Activated T-helper 1 cell treated with anti-CD3 and anti-CD28 coated beads, Interleukin-12 subunit alpha, Interleukin-12 subunit beta, Interleukin-2, Interleukin-4 antibody, amounts not matched to agents 30 ng/mL and 10 ng/mL and 1 ng/mL, durations not matched to agents 14 hours and 24 hours and 36 hours (primary cell): ENCODE data around the gene TMTC2. TPM values are rescaled to one million over a fixed set of nuclear protein-coding genes. Genes with fewer than 3 reads are reported as not detected.

Experiments
- DNase-seq: peaks from one replicate; pipeline ENCODE4 v3.0.0; 2021; ENCODE audit warnings: low spot score
- H3K27ac Mint-ChIP-seq: one replicate; pipeline ENCODE4 v1.8.0; 2021; ENCODE audit warnings: mild to moderate bottlenecking, mixed read lengths
- H3K27me3 Mint-ChIP-seq: one replicate; pipeline ENCODE4 v1.8.0; 2022; ENCODE audit warnings: mild to moderate bottlenecking, moderate library complexity, mixed read lengths; ENCODE audit not compliant: insufficient read depth
- H3K36me3 Mint-ChIP-seq: one replicate; pipeline ENCODE4 v1.8.0; 2021; ENCODE audit warnings: low read depth, mixed read lengths
- H3K4me1 Mint-ChIP-seq: one replicate; pipeline ENCODE4 v1.8.0; 2021; ENCODE audit warnings: low read depth, mixed read lengths
- H3K4me3 Mint-ChIP-seq: one replicate; pipeline ENCODE4 v1.8.0; 2021; ENCODE audit warnings: mild to moderate bottlenecking, moderate library complexity, mixed read lengths
- H3K9me3 Mint-ChIP-seq: one replicate; pipeline ENCODE4 v1.8.0; 2021; ENCODE audit warnings: mixed read lengths
- intact Hi-C: fragments of 100-400 bp; cut with micrococcal nuclease; formaldehyde crosslinking; loops from one replicate; pipeline ENCODE4 v1.15.1; 2024
- total RNA-seq: library from RNA; stranded (reverse); gene quantifications from 2 replicates; pipeline ENCODE4 v1.2.3, GENCODE V29; 2022

Gene TMTC2
- total RNA-seq, 1 donor from 2014 or later: 2.6 TPM

GRCh38 chr12:83059107-83059506 is 372.4 kb downstream of the TMTC2 start:
- Mint-ChIP-seq H3K27me3 (no peaks in the 10 kb centered on the region), H3K4me1 (no peaks in the 10 kb centered on the region), H3K9me3 (no peaks in the 10 kb centered on the region), H3K4me3 (no peak overlapping the region), H3K36me3 (no peaks in the 10 kb centered on the region), H3K27ac (no peak overlapping the region)
- DNase-seq: no peak
- intact Hi-C loops: no loop called here

GRCh38 chr12:83065562-83065961 is 378.9 kb downstream of the TMTC2 start:
- no peaks in the 10 kb centered on the region for H3K9me3 Mint-ChIP-seq

GRCh38 chr12:83067981-83068380 is 381.3 kb downstream of the TMTC2 start:
- no peak overlapping the region for H3K4me3 Mint-ChIP-seq
- no peaks in the 10 kb centered on the region for H3K9me3 Mint-ChIP-seq
- intact Hi-C loops: no loop called here
- H3K27me3 Mint-ChIP-seq: no peaks in the 10 kb centered on the region
- no peaks in the 10 kb centered on the region for H3K36me3 Mint-ChIP-seq
- no peak overlapping the region for H3K27ac Mint-ChIP-seq
- no peak for DNase-seq
- no peaks in the 10 kb centered on the region for H3K4me1 Mint-ChIP-seq

More at GRCh38 chr12:83065562-83065961, 378.9 kb downstream of the TMTC2 start:
- H3K27ac Mint-ChIP-seq: no peak overlapping the region
- intact Hi-C loops: no loop called here
- no peak overlapping the region for H3K4me3 Mint-ChIP-seq
- H3K4me1 Mint-ChIP-seq: no peaks in the 10 kb centered on the region
- no peak for DNase-seq
- H3K27me3 Mint-ChIP-seq: no peaks in the 10 kb centered on the region
- no peaks in the 10 kb centered on the region for H3K36me3 Mint-ChIP-seq

- Mint-ChIP-seq H3K9me3 (no peaks in the 10 kb centered on the region), H3K27me3 (no peaks in the 10 kb centered on the region)
Observed at GRCh38 chr12:83074358-83074894, 387.7 kb downstream of the TMTC2 start.

GRCh38 chr12:83075471-83075870 is 388.8 kb downstream of the TMTC2 start:
- no peaks in the 10 kb centered on the region for H3K9me3 Mint-ChIP-seq
- H3K27me3 Mint-ChIP-seq: no peaks in the 10 kb centered on the region
- H3K36me3 Mint-ChIP-seq: no peaks in the 10 kb centered on the region
- no peak overlapping the region for H3K27ac Mint-ChIP-seq
- no peak overlapping the region for H3K4me3 Mint-ChIP-seq
- intact Hi-C loops: no loop called here
- DNase-seq: no peak
- no peaks in the 10 kb centered on the region for H3K4me1 Mint-ChIP-seq

More at GRCh38 chr12:83074358-83074894, 387.7 kb downstream of the TMTC2 start:
- H3K4me1 Mint-ChIP-seq: no peaks in the 10 kb centered on the region
- no peak overlapping the region for H3K27ac Mint-ChIP-seq
- DNase-seq: no peak
- H3K4me3 Mint-ChIP-seq: no peak overlapping the region
- intact Hi-C loops: no loop called here
- no peaks in the 10 kb centered on the region for H3K36me3 Mint-ChIP-seq

- Mint-ChIP-seq H3K27ac (no peak overlapping the region), H3K36me3 (no peaks in the 10 kb centered on the region), H3K4me3 (no peak overlapping the region), H3K9me3 (no peaks in the 10 kb centered on the region), H3K4me1 (no peaks in the 10 kb centered on the region), H3K27me3 (no peaks in the 10 kb centered on the region)
- intact Hi-C loops: no loop called here
- no peak for DNase-seq
Observed at GRCh38 chr12:83077041-83077440, 390.3 kb downstream of the TMTC2 start.

GRCh38 chr12:83082690-83083276 is 396.1 kb downstream of the TMTC2 start:
- H3K27me3 Mint-ChIP-seq: no peaks in the 10 kb centered on the region

GRCh38 chr12:83083616-83084015 is 396.9 kb downstream of the TMTC2 start:
- Mint-ChIP-seq H3K36me3 (no peaks in the 10 kb centered on the region), H3K4me3 (no peak overlapping the region), H3K27ac (no peak overlapping the region), H3K9me3 (no peaks in the 10 kb centered on the region), H3K27me3 (no peaks in the 10 kb centered on the region), H3K4me1 (no peaks in the 10 kb centered on the region)
- intact Hi-C loops: no loop called here
- DNase-seq: no peak

More at GRCh38 chr12:83082690-83083276, 396.1 kb downstream of the TMTC2 start:
- no peaks in the 10 kb centered on the region for H3K4me1 Mint-ChIP-seq
- no peaks in the 10 kb centered on the region for H3K9me3 Mint-ChIP-seq
- no peaks in the 10 kb centered on the region for H3K36me3 Mint-ChIP-seq
- DNase-seq: no peak
- H3K4me3 Mint-ChIP-seq: no peak overlapping the region
- intact Hi-C loops: no loop called here
- H3K27ac Mint-ChIP-seq: no peak overlapping the region

GRCh38 chr12:83084516-83085234 is 398.0 kb downstream of the TMTC2 start:
- DNase-seq: no peak
- H3K27me3 Mint-ChIP-seq: no peaks in the 10 kb centered on the region
- H3K4me3 Mint-ChIP-seq: no peak overlapping the region
- intact Hi-C loops: no loop called here
- no peaks in the 10 kb centered on the region for H3K4me1 Mint-ChIP-seq
- no peaks in the 10 kb centered on the region for H3K36me3 Mint-ChIP-seq
- H3K27ac Mint-ChIP-seq: no peak overlapping the region
- no peaks in the 10 kb centered on the region for H3K9me3 Mint-ChIP-seq

GRCh38 chr12:83086023-83086422 is 399.3 kb downstream of the TMTC2 start:
- H3K36me3 Mint-ChIP-seq: no peaks in the 10 kb centered on the region
- no peak for DNase-seq

GRCh38 chr12:83089575-83089974 is 402.9 kb downstream of the TMTC2 start:
- no peak overlapping the region for H3K4me3 Mint-ChIP-seq
- no peaks in the 10 kb centered on the region for H3K9me3 Mint-ChIP-seq
- intact Hi-C loops: no loop called here
- DNase-seq: no peak
- no peaks in the 10 kb centered on the region for H3K36me3 Mint-ChIP-seq
- H3K4me1 Mint-ChIP-seq: no peaks in the 10 kb centered on the region
- no peaks in the 10 kb centered on the region for H3K27me3 Mint-ChIP-seq
- H3K27ac Mint-ChIP-seq: no peak overlapping the region

More at GRCh38 chr12:83086023-83086422, 399.3 kb downstream of the TMTC2 start:
- intact Hi-C loops: no loop called here
- Mint-ChIP-seq H3K9me3 (no peaks in the 10 kb centered on the region), H3K27ac (no peak overlapping the region), H3K4me1 (no peaks in the 10 kb centered on the region), H3K27me3 (no peaks in the 10 kb centered on the region), H3K4me3 (no peak overlapping the region)

- no peak for DNase-seq
Observed at GRCh38 chr12:83092129-83092528, 405.4 kb downstream of the TMTC2 start.

GRCh38 chr12:83092606-83093005 is 405.9 kb downstream of the TMTC2 start:
- H3K27ac Mint-ChIP-seq: no peak overlapping the region
- H3K9me3 Mint-ChIP-seq: no peaks in the 10 kb centered on the region
- intact Hi-C loops: no loop called here
- H3K36me3 Mint-ChIP-seq: no peaks in the 10 kb centered on the region
- H3K27me3 Mint-ChIP-seq: no peaks in the 10 kb centered on the region
- H3K4me3 Mint-ChIP-seq: no peak overlapping the region
- H3K4me1 Mint-ChIP-seq: no peaks in the 10 kb centered on the region
- DNase-seq: no peak

More at GRCh38 chr12:83092129-83092528, 405.4 kb downstream of the TMTC2 start:
- Mint-ChIP-seq H3K27ac (no peak overlapping the region), H3K4me3 (no peak overlapping the region), H3K4me1 (no peaks in the 10 kb centered on the region), H3K27me3 (no peaks in the 10 kb centered on the region), H3K36me3 (no peaks in the 10 kb centered on the region), H3K9me3 (no peaks in the 10 kb centered on the region)
- intact Hi-C loops: no loop called here
